Measurements from ENCODE around the gene FADS6. TPM values are rescaled to one million over a fixed set of nuclear protein-coding genes. Genes with fewer than 3 reads are reported as not detected.
A peak's percentile ranks its signal among the peaks of the same experiment; 100 is the strongest.

FADS6 gene
- total RNA-seq, 1 experiment from 2014 or later, result not detected

DNA sequence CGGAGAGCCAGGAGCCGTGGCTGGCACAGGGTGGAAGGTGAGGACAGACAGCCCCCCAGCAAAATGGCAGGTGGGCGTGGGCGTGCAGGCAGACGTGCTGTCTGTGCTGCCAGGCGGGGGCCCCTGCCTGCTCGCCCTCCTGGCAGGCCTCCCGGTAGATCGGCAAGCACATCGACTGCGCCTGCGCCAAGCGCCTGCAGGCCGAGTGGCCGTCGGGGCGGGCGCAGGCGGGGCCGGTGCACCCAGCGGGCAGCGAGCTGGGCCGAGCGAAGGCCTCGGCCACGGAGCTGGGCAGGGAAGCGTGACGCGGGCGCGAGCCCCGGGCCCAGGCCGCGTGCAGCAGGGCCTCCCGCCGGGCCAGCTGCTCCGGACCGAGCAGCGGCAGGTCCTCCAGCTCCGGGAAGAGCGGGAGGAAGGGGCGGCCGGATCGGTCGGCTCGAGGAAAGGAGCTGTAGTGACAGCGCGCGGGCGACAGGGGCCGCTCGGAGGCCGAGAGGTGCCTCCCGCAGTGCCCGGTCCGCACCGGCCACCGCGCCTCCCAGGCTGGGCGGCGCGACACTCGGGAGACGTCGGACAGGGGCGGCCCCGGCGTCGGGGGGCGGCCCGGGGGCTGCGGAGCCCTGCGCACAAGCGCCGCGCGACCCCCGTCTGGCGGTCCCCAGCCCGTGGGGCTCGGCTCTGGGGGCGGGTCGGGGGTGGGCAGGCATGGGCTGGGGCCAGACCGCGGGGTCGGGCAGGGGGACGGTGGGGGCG, 50.7 kb downstream of the FADS6 start:
- in situ Hi-C loops (cut with HindIII; ENCODE audit: low pct_unique_long_range_greater_than_20kb, low sequenced_read_pairs), result no loop called here
- peak; percentile 78 for DNase-seq (ENCODE audit: low read depth)

DNA sequence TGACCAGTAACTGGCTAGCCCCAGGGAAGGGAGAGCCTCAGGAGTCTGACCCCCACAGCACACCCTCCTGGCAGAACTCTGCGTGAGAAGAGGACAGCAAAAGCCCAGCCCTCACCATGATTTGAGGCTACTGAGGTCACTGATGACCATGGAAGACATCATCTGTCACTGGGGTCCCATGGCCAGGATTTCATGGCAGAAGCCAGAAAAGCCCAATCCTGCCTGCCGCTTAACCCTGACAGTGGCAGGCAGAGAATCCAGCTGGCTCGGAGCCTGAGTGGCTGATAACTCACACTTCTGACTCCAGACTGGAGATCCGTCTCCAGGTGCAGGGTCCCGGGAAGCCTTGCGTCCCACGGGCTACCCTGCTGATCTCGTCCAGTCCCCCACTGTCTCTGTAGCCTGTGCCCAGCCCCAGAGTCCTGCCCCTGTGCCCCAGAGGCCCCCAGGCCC, 51.3 kb downstream of the FADS6 start:
- no peak for DNase-seq (ENCODE audit: low read depth)

GRCh38 chr17:74840989-74841666, 52.3 kb downstream of the FADS6 start:
- in situ Hi-C loops (cut with HindIII; ENCODE audit: low pct_unique_long_range_greater_than_20kb, low sequenced_read_pairs), result no loop called here
- no peak for DNase-seq (ENCODE audit: low read depth)

More for the DNA sequence above, 51.3 kb downstream of the FADS6 start:
- in situ Hi-C loops (cut with HindIII; ENCODE audit: low pct_unique_long_range_greater_than_20kb, low sequenced_read_pairs), result no loop called here

DNA sequence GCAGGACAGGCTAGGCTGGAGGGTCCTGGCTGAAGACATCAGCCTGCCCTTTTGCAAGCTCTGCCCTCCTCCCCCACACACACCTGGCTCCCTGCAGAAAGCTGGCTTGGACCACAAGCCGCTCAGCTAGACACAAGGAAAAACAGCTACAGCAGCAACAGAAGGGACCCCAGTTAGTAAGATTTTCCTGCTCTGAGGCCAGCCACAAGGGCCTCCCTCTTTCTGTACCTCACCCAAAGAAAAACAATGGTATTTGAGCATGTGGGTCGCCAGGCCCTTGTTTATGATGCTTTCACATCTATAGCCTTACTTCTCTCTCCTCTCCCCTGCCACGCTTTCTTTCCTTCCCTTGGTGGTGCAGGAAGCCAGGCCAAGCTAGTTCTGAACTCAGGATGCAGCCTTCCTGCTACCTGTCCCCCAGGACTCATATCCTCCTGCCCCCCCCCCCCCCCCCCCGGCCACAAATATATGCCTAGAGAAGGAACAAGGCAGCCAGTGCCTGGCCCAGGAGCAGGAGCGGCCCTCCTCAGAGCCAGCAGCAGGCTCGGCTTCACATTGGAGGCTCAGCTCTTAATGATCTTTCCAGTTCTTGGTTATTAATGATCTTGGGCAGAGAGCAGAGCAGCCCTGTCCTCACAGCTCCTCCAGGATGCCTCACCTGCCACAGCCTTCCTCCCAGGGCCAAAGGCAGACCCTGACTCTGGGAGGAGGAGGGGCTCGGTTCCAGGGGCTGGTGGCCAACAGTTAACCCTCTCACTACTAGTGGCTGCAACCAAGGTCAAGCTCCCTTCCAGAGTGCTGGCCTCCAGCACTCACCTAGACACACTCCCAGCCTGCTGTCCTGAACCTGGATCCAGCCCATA, 53.2 kb downstream of the FADS6 start:
- DNase-seq (ENCODE audit: low read depth), result no peak
- in situ Hi-C loops (cut with HindIII; ENCODE audit: low pct_unique_long_range_greater_than_20kb, low sequenced_read_pairs), result no loop called here

DNA sequence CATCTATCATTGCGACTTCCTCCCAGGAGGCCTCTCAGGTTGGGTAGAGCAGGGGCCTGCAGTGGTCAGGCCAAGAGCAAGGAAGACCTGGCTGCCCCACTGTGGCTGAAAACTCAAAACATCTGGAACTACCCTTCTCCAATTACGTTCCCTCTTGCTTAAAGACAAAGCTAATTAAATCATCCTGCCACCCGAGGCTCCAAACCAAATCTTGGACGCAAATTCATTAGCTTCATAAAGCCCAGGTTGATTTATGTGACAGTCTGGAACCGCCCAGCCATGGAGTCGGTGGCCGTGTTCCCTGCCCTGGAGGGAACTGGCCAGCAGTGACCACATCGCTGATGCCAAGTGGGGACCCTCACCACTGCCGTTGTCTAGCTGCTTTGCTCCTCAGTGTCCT, 55.2 kb downstream of the FADS6 start:
- DNase-seq (ENCODE audit: low read depth), result no peak
- in situ Hi-C loops (cut with HindIII; ENCODE audit: low pct_unique_long_range_greater_than_20kb, low sequenced_read_pairs), result no loop called here

- in situ Hi-C loops (cut with HindIII; ENCODE audit: low pct_unique_long_range_greater_than_20kb, low sequenced_read_pairs), result no loop called here
- no peak for DNase-seq (ENCODE audit: low read depth)
Measured at GRCh38 chr17:74836691-74837467, 56.6 kb downstream of the FADS6 start.

- DNase-seq (ENCODE audit: low read depth), result no peak
- in situ Hi-C loops (cut with HindIII; ENCODE audit: low pct_unique_long_range_greater_than_20kb, low sequenced_read_pairs), result no loop called here
Measured at GRCh38 chr17:74836191-74836590, 57.2 kb downstream of the FADS6 start.

DNA sequence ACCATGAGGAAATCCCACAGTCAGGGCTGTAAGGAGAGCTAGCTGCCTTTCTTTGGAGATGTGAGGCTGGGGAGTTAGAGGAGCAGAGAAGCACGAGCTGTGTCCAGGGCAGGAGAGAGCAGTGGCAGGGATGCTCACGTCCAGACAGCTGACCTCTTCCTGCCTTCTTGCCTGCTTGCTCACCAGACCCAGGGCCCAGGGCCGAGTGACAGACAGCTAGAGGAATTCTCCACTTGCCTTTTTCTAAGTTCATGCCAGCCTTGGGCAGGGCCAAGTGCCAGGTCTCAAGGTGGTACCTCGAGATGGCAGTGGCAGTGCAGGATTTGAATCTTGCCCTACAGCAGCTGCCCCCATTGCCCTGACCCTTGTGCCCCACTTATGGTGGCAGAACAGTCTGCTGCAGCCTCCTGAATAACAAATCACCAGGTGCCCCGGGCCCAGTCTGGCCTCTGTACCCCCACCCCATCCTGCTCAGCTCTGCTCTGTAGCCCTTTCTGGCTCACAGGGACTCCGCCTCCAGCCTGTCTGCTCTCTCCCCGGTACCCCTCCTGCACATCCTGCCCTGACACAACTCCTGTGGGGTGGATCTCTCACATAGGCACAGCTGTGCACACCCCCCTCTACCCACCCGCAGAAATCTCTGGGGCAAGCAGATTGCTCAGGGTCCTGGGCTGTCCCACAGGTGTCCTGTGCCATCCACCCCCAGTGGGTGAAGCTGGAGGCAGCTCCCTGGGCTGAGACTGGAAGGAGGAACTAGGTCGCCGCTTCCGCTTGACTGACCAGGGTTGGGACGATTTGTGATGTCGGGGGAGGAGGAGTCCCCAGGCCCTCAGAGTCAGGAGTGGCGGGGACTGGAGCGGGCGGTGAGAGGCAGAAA, 59.7 kb downstream of the FADS6 start:
- in situ Hi-C loops (cut with HindIII; ENCODE audit: low pct_unique_long_range_greater_than_20kb, low sequenced_read_pairs), result no loop called here
- no peak for DNase-seq (ENCODE audit: low read depth)

DNA sequence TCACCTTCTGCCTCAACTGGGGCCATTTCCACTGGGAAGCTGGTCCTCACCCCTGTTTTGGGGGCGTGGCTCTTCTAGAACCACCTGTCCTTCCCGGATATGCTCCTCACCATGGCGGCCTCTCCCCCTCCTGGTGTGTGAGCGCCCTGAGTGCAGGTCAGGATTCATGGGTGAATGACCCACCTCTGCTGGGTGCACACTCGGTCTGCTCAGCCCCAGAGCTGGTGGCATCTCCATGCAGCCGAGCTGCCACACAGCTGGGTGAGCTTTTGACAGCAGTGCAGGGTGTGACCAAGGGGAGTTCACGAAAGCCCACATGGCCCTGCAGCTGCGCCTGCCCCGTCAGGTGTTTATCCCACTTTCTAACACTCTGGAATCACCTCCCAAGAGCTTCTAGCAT, 61.0 kb downstream of the FADS6 start:
- in situ Hi-C loops (cut with HindIII; ENCODE audit: low pct_unique_long_range_greater_than_20kb, low sequenced_read_pairs), result no loop called here
- DNase-seq (ENCODE audit: low read depth), result no peak

- in situ Hi-C loops (cut with HindIII; ENCODE audit: low pct_unique_long_range_greater_than_20kb, low sequenced_read_pairs), result no loop called here
- no peak for DNase-seq (ENCODE audit: low read depth)
Measured at GRCh38 chr17:74831444-74832146, 61.8 kb downstream of the FADS6 start.

DNA sequence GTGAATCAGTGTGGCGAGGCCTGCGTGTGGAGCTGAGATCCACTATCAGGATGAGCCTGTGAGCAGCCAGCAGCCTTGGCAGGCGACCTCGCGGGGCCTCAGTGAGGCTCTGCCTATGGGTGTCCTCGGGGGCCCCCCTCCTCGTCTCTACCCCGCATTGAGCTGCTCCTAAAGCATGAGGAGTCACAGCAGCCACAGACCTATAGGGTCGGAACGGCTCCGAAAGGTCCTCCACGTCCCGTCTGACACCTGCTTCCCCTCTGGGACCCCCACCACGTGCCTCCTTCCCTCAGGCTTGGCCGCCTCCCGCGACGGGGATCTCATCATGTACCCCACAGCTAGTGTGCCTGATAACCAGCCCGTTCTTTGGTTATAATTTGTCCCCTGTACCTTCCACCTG, 62.6 kb downstream of the FADS6 start:
- DNase-seq (ENCODE audit: low read depth), result no peak
- in situ Hi-C loops (cut with HindIII; ENCODE audit: low pct_unique_long_range_greater_than_20kb, low sequenced_read_pairs), result no loop called here

GRCh38 chr17:74827800-74828199, 65.6 kb downstream of the FADS6 start:
- in situ Hi-C loops (cut with HindIII; ENCODE audit: low pct_unique_long_range_greater_than_20kb, low sequenced_read_pairs), result no loop called here
- DNase-seq (ENCODE audit: low read depth), result no peak

Other genes with a start within 250 kb of the FADS6 start
- not detected in 2 replicates for gene CD300LF, start 180.7 kb downstream of the FADS6 start, total RNA-seq (2014; rRNA removed; shearing (Covaris generic); ENCODE audit: low replicate concordance)
- not detected in 2 replicates for gene RAB37, start 156.4 kb downstream of the FADS6 start, total RNA-seq (2014; rRNA removed; shearing (Covaris generic); ENCODE audit: low replicate concordance)
- gene NHERF1, start 145.0 kb downstream of the FADS6 start, total RNA-seq (2014; rRNA removed; shearing (Covaris generic); ENCODE audit: low replicate concordance), result 5.2 and 21.0 TPM in 2 replicates
- gene NAT9, start 117.3 kb downstream of the FADS6 start, total RNA-seq (2014; rRNA removed; shearing (Covaris generic); ENCODE audit: low replicate concordance), result 36.6 and 36.8 TPM in 2 replicates
- 0.51 and 1.3 TPM in 2 replicates for gene GRIN2C, start 33.7 kb downstream of the FADS6 start, total RNA-seq (2014; rRNA removed; shearing (Covaris generic); ENCODE audit: low replicate concordance)
- gene FDXR, start 20.6 kb downstream of the FADS6 start, total RNA-seq (2014; rRNA removed; shearing (Covaris generic); ENCODE audit: low replicate concordance), result 99.8 and 108 TPM in 2 replicates
- gene USH1G, start 29.6 kb upstream of the FADS6 start, total RNA-seq (2014; rRNA removed; shearing (Covaris generic); ENCODE audit: low replicate concordance), result not detected in 2 replicates
- not detected in 2 replicates for gene OTOP2, start 30.6 kb upstream of the FADS6 start, total RNA-seq (2014; rRNA removed; shearing (Covaris generic); ENCODE audit: low replicate concordance)
- not detected in 2 replicates for gene OTOP3, start 42.3 kb upstream of the FADS6 start, total RNA-seq (2014; rRNA removed; shearing (Covaris generic); ENCODE audit: low replicate concordance)
- 0.10 TPM in 1 of 2 replicates, not detected in the other for gene HID1, start 79.1 kb upstream of the FADS6 start, total RNA-seq (2014; rRNA removed; shearing (Covaris generic); ENCODE audit: low replicate concordance)
- 32.7 and 33.6 TPM in 2 replicates for gene CDR2L, start 94.0 kb upstream of the FADS6 start, total RNA-seq (2014; rRNA removed; shearing (Covaris generic); ENCODE audit: low replicate concordance)
- 58.8 and 82.1 TPM in 2 replicates for gene MRPL58, start 119.0 kb upstream of the FADS6 start, total RNA-seq (2014; rRNA removed; shearing (Covaris generic); ENCODE audit: low replicate concordance)
- gene ATP5PD, start 153.3 kb upstream of the FADS6 start, total RNA-seq (2014; rRNA removed; shearing (Covaris generic); ENCODE audit: low replicate concordance), result 289 and 430 TPM in 2 replicates
- 17.9 and 26.6 TPM in 2 replicates for gene KCTD2, start 153.6 kb upstream of the FADS6 start, total RNA-seq (2014; rRNA removed; shearing (Covaris generic); ENCODE audit: low replicate concordance)
- gene SLC16A5, start 194.3 kb upstream of the FADS6 start, total RNA-seq (2014; rRNA removed; shearing (Covaris generic); ENCODE audit: low replicate concordance), result 3.0 and 4.4 TPM in 2 replicates
- gene ARMC7, start 216.3 kb upstream of the FADS6 start, total RNA-seq (2014; rRNA removed; shearing (Covaris generic); ENCODE audit: low replicate concordance), result 15.8 and 17.4 TPM in 2 replicates
- gene NT5C, start 238.1 kb upstream of the FADS6 start, total RNA-seq (2014; rRNA removed; shearing (Covaris generic); ENCODE audit: low replicate concordance), result 135 and 304 TPM in 2 replicates